ENCODE data around the gene RCAN3. TPM values are rescaled to one million over a fixed set of nuclear protein-coding genes. Genes with fewer than 3 reads are reported as not detected.

Gene RCAN3
- total and polyA plus RNA-seq, 2 donors from 2014 or later = 3.5 to 27.1 TPM

DNA sequence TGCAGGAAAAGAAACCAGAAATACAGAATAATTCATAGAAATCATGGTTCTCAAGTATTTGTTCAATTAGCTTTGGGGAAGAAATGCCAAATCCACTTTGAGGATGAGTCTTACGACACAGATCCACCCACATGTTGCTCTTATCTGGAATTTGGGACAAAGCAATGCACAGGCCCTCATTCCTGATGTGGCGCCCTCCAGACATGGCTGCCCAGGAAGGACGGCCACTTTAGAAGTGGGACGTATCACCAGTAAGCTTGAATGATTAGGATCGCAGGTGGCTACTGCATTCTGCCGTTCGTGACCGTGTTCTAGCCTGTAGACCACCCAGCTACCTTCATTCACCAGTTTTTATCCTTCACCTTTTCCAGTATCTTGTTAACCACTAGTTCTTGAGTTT lies 33.1 kb downstream of the RCAN3 start:
- DNase-seq (no peak), FAIRE-seq (no peak)
- no peaks in the 10 kb centered on the region for H3K36me3 ChIP-seq (ENCODE audit: control insufficient read depth in 2 of 3, insufficient read depth in 3 of 3, low read length in 3 of 3)
- H3K4me1 ChIP-seq (ENCODE audit: control insufficient read depth in 2 of 3, insufficient read depth in 2 of 3, low read depth in 1 of 3, low read length in 3 of 3) = peaks cover 0 to 21% (median 5%) of the 10 kb centered on the region in 3 donors
- H3K9ac ChIP-seq (ENCODE audit: low read length in 3 of 3) = no peak overlapping the region
- TF ChIP-seq, protein P1, sequence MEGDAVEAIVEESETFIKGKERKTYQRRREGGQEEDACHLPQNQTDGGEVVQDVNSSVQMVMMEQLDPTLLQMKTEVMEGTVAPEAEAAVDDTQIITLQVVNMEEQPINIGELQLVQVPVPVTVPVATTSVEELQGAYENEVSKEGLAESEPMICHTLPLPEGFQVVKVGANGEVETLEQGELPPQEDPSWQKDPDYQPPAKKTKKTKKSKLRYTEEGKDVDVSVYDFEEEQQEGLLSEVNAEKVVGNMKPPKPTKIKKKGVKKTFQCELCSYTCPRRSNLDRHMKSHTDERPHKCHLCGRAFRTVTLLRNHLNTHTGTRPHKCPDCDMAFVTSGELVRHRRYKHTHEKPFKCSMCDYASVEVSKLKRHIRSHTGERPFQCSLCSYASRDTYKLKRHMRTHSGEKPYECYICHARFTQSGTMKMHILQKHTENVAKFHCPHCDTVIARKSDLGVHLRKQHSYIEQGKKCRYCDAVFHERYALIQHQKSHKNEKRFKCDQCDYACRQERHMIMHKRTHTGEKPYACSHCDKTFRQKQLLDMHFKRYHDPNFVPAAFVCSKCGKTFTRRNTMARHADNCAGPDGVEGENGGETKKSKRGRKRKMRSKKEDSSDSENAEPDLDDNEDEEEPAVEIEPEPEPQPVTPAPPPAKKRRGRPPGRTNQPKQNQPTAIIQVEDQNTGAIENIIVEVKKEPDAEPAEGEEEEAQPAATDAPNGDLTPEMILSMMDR (IDR thresholded peaks at IDR 0.05; ENCODE audit: borderline replicate concordance, extremely low read depth, insufficient read depth) = no peak
- intact Hi-C loops (cut with DNase I) = no loop called here
- H3K9me3 ChIP-seq (ENCODE audit: control insufficient read depth in 2 of 3, insufficient read depth in 1 of 3, low read length in 3 of 3) = no peaks in the 10 kb centered on the region
- peak overlapping the region in 1 of 3 donors; percentile 9 for H3K4me3 ChIP-seq (ENCODE audit: low read length in 3 of 3)
- peak overlapping the region in 1 of 2 donors; percentile 73 for H3K27ac ChIP-seq (ENCODE audit: low read depth in 2 of 2, low read length in 2 of 2)
- H3K27me3 ChIP-seq (ENCODE audit: control insufficient read depth, insufficient read depth, low read length) = no peaks in the 10 kb centered on the region

DNA sequence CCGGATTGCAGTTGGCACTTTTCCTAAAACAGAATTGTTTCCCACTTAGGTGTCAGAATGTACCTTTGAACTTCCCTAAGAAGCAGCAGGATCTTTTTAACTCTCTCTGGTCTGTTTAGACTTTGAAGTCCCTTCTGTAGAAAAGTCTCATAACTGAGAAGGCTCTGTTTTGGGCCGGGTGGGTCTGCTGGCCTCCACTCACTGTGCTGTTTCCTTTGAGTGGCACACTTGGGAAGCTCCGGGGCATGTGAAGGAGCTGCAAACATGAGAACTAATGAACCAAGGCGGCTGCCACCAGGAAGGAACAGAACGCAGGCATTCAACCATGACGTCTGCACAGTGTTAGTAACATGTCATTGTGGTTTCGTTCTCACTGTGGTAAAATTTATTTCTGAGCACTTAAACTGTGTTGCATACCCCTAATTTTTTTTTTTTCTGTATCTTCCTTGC lies 33.8 kb downstream of the RCAN3 start:
- Histone ChIP-seq H3K27ac (ENCODE audit: low read depth in 2 of 2, low read length in 2 of 2) (peak overlapping the region; percentile 67 to 73), H3K4me1 (ENCODE audit: control insufficient read depth in 2 of 3, insufficient read depth in 2 of 3, low read depth in 1 of 3, low read length in 3 of 3) (peaks cover 0 to 22% (median 7%) of the 10 kb centered on the region in 3 donors), H3K27me3 (ENCODE audit: control insufficient read depth, insufficient read depth, low read length) (no peaks in the 10 kb centered on the region), H3K9me3 (ENCODE audit: control insufficient read depth in 2 of 3, insufficient read depth in 1 of 3, low read length in 3 of 3) (no peaks in the 10 kb centered on the region), H3K36me3 (ENCODE audit: control insufficient read depth in 2 of 3, insufficient read depth in 3 of 3, low read length in 3 of 3) (no peaks in the 10 kb centered on the region), H3K9ac (ENCODE audit: low read length in 3 of 3) (peak overlapping the region in 1 of 3 donors; percentile 59), H3K4me3 (ENCODE audit: low read length in 3 of 3) (peak overlapping the region in 1 of 3 donors; percentile 9)
- TF ChIP-seq, protein P1 (IDR thresholded peaks at IDR 0.05; ENCODE audit: borderline replicate concordance, extremely low read depth, insufficient read depth) = no peak
- intact Hi-C loops (cut with DNase I) = no loop called here
- no peak for FAIRE-seq
- DNase-seq = peak; percentile 74 to 91 (median 84)

DNA sequence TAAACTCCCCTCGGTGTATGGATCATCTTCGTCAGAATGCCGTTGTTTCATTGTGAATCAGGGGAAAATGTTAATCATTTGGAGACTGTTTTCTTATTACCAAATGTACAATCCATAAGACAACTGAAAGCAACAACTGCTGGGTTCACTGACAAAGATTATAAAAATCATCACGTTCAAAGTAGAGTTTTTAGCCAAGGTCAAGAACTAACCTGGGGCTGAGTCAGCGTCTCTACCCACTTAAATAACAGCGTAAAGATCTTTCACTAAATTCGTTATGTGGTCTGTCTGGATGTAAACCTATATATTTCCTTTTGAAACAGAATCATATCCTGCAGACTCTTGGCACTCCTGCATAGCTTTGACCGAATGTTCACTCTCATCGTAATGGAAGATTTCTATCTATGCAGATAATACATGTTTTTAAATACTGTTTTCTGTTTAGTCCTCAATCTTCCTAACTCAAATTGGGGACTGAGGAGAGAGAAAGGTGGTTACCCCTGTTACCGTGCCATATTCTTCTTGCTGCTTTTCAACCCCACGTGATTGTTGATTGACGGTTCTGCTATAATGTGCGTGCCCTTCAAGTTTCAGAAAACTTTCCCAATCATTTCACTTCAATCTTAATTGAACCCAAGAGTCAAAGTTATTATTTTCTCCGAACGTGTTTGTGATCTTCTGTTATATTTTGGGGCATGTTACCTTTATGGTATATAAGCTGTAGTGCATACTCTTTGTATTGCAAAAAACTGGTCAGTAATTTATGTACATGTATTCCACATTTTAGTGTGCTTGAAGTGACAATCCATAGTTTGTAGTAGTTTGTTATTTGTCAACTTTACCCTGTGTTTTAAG lies 37.6 kb downstream of the RCAN3 start:
- H3K27me3 ChIP-seq (ENCODE audit: control insufficient read depth, insufficient read depth, low read length) = no peaks in the 10 kb centered on the region
- no peak overlapping the region for H3K27ac ChIP-seq (ENCODE audit: low read depth in 2 of 2, low read length in 2 of 2)
- no peaks in the 10 kb centered on the region for H3K9me3 ChIP-seq (ENCODE audit: control insufficient read depth in 2 of 3, insufficient read depth in 1 of 3, low read length in 3 of 3)
- H3K4me1 ChIP-seq (ENCODE audit: control insufficient read depth in 2 of 3, insufficient read depth in 2 of 3, low read depth in 1 of 3, low read length in 3 of 3) = peaks cover 0 to 25% (median 8%) of the 10 kb centered on the region in 3 donors
- H3K36me3 ChIP-seq (ENCODE audit: control insufficient read depth in 2 of 3, insufficient read depth in 3 of 3, low read length in 3 of 3) = no peaks in the 10 kb centered on the region
- TF ChIP-seq, protein P1 (IDR thresholded peaks at IDR 0.05; ENCODE audit: borderline replicate concordance, extremely low read depth, insufficient read depth) = no peak
- H3K4me3 ChIP-seq (ENCODE audit: low read length in 3 of 3) = no peak overlapping the region
- FAIRE-seq = no peak
- intact Hi-C loops (cut with DNase I) = no loop called here
- no peak overlapping the region for H3K9ac ChIP-seq (ENCODE audit: low read length in 3 of 3)
- no peak for DNase-seq
